Stimulated activated CD8-positive, alpha-beta memory T cell treated with anti-CD3 and anti-CD28 coated beads, Interleukin-7, amount 100 ng/mL, for 1 hour (primary cell): ENCODE measurements around the gene IPP.
"Not testable (repeated sequence)": the region's sequence is repeated elsewhere in the genome, so short reads cannot be mapped to it uniquely, and the experiment has no call there.

Source experiments
- DNase-seq, 2 donors: peaks; one replicate each; pipeline ENCODE4 v3.0.0-alpha.2; 2020; ENCODE audit warnings: low read depth in 2 of 2

Gene IPP

DNA sequence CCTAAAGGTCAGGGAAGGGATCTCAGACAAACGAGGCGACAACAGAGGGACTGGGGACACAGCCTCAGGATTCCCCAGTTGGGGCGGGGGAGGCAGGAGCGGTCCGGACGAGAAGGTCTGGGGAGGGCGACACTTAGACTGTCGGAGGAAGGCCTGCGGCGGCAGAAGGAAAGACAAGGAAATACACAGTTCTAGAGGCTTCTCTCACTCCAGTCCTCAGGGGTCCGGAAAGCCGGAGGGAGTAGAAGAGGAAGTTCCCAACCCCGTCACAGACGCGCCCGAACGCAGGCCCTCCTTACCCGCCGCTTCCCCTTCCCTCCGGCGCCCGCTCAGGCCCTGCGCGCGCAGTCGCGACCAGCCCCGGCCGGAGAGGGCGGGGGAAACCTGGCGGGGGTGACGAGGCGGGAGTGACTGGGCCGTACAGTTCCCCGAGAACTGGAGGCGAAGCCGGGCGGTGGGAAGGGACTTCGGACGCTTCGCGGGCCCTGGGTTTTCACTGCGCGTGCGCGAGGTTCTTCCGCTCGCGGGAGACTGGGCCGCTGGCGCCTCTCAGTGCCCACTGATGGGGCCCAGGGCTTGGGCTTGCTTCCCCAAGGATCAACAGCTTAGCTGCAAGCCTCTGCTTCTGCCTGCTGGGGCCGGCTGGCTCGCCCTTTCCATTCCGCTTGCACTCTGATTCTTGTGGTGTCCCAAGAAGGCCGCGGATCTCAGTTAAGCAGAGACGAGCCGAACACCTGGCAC, at the start of gene IPP:
Gene IPP, minus strand, starts transcription at position 356 of the 741 bp plus-strand sequence. CDS start 4,242 bp downstream, outside the sequence.
- peak; percentile 81 for DNase-seq

DNA sequence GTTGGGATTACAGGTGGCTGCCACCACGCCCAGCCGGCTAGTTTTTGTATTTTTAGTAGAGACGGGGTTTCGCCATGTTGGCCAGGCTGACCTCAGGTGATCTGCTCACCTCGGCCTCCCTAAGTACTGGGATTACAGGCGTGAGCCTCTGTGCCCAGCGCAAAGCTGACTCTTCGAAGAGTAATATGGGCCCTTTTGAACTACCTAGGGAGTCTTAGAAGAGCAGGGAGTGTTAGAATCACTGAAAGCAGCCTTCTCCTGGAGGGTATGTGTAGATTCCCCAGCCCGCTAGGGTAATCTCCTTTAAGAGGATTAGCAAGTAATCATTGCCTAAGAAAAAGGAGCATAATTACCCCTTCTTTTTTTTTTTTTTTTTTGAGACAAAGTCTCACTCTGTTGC, 46.5 kb upstream of the IPP start:
- no peak for DNase-seq

GRCh38 chr1:45796381-45796780, 45.9 kb upstream of the IPP start:
- DNase-seq, result no peak

DNA sequence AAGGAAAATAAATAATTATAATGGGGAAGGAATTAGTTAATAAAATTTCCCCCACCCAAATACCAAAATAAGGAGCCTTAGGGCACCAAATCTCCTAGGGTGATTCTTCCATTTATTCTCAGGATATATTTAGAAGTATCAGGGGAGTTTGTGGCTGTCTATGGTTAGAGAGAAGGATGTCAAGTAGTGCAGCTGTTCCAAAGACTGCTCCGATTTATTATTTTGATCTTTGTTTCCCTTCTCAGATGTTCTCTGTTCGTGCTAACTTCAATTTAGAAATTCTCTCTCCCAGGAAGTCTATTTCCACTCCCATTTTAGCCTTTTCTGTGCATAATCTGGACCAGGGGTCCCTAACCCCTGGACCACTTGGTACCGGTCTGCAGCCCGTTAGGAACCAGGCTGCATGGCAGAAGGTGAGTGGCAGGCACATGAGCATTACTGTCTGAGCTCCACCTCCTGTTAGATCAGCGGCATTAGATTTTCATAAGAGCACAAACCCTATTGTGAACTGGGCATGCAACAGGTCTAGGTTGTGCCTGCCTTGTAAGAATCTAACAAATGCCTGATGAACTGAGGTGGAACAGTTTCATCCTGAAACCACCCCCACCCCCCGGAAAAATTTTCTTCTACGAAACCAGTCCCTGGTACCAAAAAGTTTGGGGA, 43.6 kb upstream of the IPP start:
- DNase-seq, result no peak

DNA sequence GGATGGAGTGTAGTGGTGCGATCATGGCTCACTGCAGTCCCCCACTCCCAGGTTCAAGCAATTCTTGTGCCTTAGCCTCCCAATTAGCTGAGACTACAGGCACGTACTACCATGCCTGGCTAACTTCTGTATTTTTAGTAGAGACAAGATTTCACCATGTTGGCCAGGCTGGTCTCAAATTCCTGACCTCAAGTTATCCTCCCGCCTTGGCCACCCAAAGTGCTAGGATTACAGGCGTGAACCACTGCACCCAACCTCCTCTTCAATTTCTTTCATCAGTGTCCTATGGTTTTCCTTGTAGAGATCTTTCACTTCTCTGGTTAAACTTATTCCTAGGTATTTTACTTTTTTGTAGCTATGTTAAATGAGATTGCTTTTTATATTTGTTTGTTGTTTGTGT, 42.3 kb upstream of the IPP start:
- DNase-seq, result no peak

- DNase-seq, result no peak
Observed at GRCh38 chr1:45789601-45790000, 39.1 kb upstream of the IPP start.

DNA sequence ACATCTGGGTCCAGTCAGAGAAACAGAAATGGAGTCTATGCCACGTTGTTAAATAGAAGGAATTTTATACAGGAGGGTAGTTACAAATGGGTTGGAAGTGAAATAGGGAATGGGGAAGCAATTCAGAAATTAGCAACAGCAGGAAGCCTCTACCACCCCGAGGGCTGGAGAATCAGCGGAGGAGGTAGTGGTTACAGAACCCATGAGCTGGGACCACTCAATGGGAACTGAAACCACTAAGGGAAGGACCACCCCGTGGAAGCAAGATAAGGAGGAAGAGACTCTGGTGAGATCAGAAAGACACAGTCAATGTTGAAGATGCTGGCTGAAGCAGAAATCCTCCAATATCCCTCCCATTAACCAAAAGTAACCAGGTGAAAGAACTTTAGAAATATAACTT, 37.5 kb upstream of the IPP start:
- no peak for DNase-seq

GRCh38 chr1:45785583-45785982, 35.1 kb upstream of the IPP start:
- DNase-seq, result no peak

GRCh38 chr1:45775794-45776193, 25.3 kb upstream of the IPP start:
- DNase-seq, result no peak

DNA sequence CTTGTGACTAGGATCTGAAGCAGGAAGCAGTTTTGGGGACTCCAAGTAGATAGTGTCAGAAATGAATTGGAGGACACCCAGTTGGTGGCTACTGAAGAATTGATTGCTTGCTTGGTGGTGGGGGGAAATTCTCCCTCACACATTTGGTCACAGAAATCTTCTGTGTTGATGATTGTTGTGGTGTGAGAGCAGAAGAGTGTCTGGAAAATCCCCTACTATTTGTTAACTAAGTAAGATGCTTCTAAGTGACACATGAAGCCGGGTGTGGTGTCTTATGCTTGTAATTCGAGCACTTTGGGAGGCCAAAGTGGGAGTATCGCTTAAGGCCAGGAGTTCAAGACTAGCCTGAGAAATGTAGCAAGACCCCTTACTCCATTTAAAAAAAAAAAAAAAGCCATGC, 22.5 kb upstream of the IPP start:
- DNase-seq, result no peak

DNA sequence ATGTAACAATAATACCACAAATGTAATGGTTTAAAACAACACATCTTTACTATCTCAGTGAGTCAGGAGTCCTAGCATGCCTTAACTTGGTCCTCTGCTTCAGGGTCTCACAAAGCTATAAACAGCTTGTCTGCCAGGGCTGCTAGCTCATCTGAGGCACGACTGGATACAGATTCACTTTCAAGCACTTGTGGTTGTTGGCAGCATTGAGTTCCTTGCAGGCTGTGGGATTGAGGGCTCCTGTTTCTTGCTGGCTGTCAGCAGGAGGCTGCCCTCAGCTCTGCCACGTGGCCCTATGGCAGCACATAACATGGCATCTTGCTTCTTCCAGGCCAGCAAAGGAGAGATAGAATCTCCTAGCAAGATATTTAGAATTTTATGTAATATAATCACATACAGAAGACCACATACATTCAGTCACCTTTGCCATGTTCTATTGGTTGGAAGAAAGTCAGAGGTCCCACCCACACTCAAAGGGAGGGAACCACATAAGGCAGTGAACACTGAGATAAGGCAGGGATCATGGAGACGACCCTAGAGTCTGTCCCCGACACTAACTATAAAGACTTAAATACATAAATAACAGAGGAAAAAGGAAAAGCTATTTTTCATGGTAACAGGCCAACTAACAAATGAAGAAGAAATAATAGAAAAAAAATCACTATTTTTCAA, 18.9 kb upstream of the IPP start:
- DNase-seq, result no peak

GRCh38 chr1:45767035-45767434, 16.6 kb upstream of the IPP start:
- no peak for DNase-seq

DNA sequence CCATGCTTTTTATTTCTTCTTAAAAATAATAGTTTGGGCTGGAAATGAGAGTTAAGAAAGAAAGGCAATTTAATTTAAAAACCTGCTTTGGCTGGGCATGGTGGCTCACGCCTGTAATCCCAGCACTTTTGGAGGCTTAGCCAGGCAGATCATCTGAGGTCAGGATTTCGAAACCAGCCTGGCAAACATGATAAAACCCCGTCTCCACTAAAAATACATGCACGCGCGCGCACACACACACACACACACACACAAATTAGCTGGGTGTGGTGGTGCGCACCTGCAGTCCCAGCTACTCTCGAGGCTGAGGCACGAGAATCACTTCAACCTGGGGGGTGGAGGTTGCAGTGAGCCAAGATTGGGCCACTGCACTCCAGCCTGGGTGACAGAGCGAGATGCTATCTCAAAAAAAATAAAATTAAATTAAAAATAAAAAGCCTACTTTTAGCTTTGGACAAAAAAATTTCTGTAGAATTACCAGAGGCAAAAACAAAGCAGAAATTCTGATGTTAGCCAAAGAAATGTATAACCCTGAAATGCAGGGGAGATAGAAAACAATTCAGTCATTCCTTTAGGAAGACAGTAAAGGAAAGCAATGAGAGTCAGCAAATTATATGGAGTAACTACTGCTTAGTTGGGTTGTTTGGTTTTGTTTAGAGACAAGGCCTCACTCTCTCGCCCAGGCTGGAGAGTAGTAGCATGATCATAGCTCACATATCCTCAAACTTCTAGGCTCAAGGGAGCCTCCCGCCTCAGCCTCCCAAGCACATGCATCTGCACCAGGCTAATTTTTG, 15.7 kb upstream of the IPP start:
- DNase-seq, result no peak

- DNase-seq, result no peak
Observed at GRCh38 chr1:45762291-45762690, 11.8 kb upstream of the IPP start.

- no peak for DNase-seq
Observed at GRCh38 chr1:45755697-45756096, 5.2 kb upstream of the IPP start.

GRCh38 chr1:45753248-45754037, 3.0 kb upstream of the IPP start:
- DNase-seq, result no peak

- no peak for DNase-seq
Observed at GRCh38 chr1:45752441-45753052, 2.1 kb upstream of the IPP start.

- no peak for DNase-seq
Observed at GRCh38 chr1:45752014-45752413, 1.6 kb upstream of the IPP start.

GRCh38 chr1:45751039-45751838, 786 bp upstream of the IPP start:
- not testable (repeated sequence) for DNase-seq

- DNase-seq, result no peak
Observed at GRCh38 chr1:45746922-45747321, 3.5 kb downstream of the IPP start.
